AG09309 (cell line): ENCODE data around the gene OXCT1.

ENCODE experiments used
- DNase-seq: peaks from one replicate; pipeline ENCODE4 v3.0.0-alpha.2; 2010; ENCODE audit warnings: low read depth
- H3K4me3 ChIP-seq: 2 replicates; pipeline ENCODE4 v1.5.1; 2011; ENCODE audit warnings: mild to moderate bottlenecking, low read depth, low read length, moderate library complexity; ENCODE audit not compliant: control insufficient read depth
- CTCF ChIP-seq: IDR thresholded peaks from 2 replicates; pipeline ENCODE4 v1.5.1; 2011; ENCODE audit warnings: mild to moderate bottlenecking, low read depth, low read length, inconsistent platforms; ENCODE audit not compliant: insufficient read depth, control insufficient read depth; ENCODE audit errors: missing control alignments

Gene OXCT1

GRCh38 chr5:41883243-41883642, 13.0 kb upstream of the OXCT1 start:
- H3K4me3 ChIP-seq, result no peak overlapping the region
- no peak for DNase-seq
- no peak for TF ChIP-seq CTCF

GRCh38 chr5:41882765-41883164, 12.5 kb upstream of the OXCT1 start:
- no peak for DNase-seq
- H3K4me3 ChIP-seq, result no peak overlapping the region
- no peak for TF ChIP-seq CTCF

GRCh38 chr5:41878643-41879478, 8.6 kb upstream of the OXCT1 start:
- DNase-seq, result no peak
- H3K4me3 ChIP-seq, result no peak overlapping the region
- TF ChIP-seq CTCF, result no peak

- no peak for TF ChIP-seq CTCF
- H3K4me3 ChIP-seq, result no peak overlapping the region
Observed at GRCh38 chr5:41878173-41878572, 7.9 kb upstream of the OXCT1 start.

GRCh38 chr5:41877408-41877807, 7.2 kb upstream of the OXCT1 start:
- DNase-seq, result no peak
- no peak overlapping the region for H3K4me3 ChIP-seq
- TF ChIP-seq CTCF, result no peak

More at GRCh38 chr5:41878173-41878572, 7.9 kb upstream of the OXCT1 start:
- no peak for DNase-seq

GRCh38 chr5:41876678-41877077, 6.5 kb upstream of the OXCT1 start:
- TF ChIP-seq CTCF, result no peak
- no peak overlapping the region for H3K4me3 ChIP-seq
- no peak for DNase-seq
